Brain microvascular endothelial cell (primary cell): ENCODE measurements around the gene PLEKHA6.

Experiments used
- DNase-seq: peaks from one replicate; pipeline ENCODE4 v3.0.0-alpha.2; 2020
- H3K27ac ChIP-seq: fragments of 250-450 bp; sonication (Bioruptor Pico); 2 replicates; pipeline ENCODE4 v1.5.1; 2020; ENCODE audit warnings: mild to moderate bottlenecking, moderate library complexity
- H3K27me3 ChIP-seq: fragments of 250-450 bp; sonication (Bioruptor Pico); replicated peaks from 2 replicates; pipeline ENCODE4 v1.5.1; 2020; ENCODE audit warnings: mild to moderate bottlenecking
- H3K36me3 ChIP-seq: fragments of 250-450 bp; sonication (Bioruptor Pico); replicated peaks from 2 replicates; pipeline ENCODE4 v1.5.1; 2020; ENCODE audit warnings: mild to moderate bottlenecking
- H3K4me3 ChIP-seq: 2 replicates; pipeline ENCODE4 v1.5.1; 2011; ENCODE audit warnings: low read depth, mild to moderate bottlenecking, control low read depth, low read length, moderate library complexity
- CTCF ChIP-seq: IDR thresholded peaks from 2 replicates; pipeline ENCODE4 v1.5.1; 2011; ENCODE audit warnings: low read depth, mild to moderate bottlenecking, moderate library complexity, low read length, control low read depth, inconsistent platforms; ENCODE audit errors: missing control alignments
- in situ Hi-C: cut with HindIII; loops from 2 replicates; pipeline ENCODE4 v1.10.0; 2017; ENCODE audit warnings: low sequenced_read_pairs, low pct_ligation_motif_present

The PLEKHA6 gene

GRCh38 chr1:204218552-204218951 lies 141.2 kb downstream of the PLEKHA6 start:
- Histone ChIP-seq H3K27ac (no peak overlapping the region), H3K27me3 (peaks cover 6% of the 10 kb centered on the region), H3K36me3 (no peaks in the 10 kb centered on the region), H3K4me3 (no peak overlapping the region)
- no peak for DNase-seq
- no peak for TF ChIP-seq CTCF
- in situ Hi-C loops: no loop called here

GRCh38 chr1:204217648-204218000 lies 142.1 kb downstream of the PLEKHA6 start:
- Histone ChIP-seq H3K27me3 (peaks cover 6% of the 10 kb centered on the region), H3K36me3 (no peaks in the 10 kb centered on the region), H3K27ac (no peak overlapping the region), H3K4me3 (no peak overlapping the region)
- no peak for TF ChIP-seq CTCF
- in situ Hi-C loops: no loop called here
- DNase-seq: no peak

DNA sequence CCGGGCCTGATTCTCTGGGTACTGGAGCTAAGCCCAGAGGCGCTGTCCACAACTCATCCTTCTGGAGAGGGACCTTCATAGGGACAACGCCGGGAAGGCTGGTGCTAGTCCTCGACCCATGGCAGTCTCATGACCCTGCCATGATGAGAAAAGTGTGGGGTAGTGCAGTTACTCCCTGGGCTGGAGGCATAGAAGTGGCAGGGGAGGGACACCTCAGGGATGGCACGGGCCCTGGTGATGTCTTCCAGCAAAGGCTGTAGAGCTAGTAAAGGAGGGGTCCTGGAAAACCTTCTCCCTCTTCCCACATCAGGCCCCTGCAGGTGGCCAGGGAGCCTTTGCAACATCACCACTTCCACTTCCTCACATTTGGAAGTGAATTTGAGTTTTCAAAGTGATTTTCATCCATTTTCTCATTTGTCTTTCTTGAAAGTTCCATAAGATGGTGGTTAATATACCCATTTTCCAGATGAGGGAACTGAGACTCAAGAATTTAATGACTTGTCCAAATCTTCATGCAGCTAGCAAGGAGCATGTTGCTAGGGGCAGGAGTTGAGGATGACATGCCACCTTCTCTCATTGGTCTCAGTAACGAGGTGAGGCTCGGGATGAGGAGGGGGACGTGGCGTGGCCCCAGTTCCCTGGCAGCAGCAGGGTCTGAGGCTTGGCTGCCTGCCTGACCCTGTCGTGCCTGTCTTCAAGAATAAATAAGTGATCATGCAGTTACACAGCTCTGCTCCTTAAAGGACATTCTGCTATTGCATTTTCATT lies 142.7 kb downstream of the PLEKHA6 start:
- TF ChIP-seq CTCF: no peak
- no peak overlapping the region for H3K4me3 ChIP-seq
- H3K27me3 ChIP-seq: peaks cover 6% of the 10 kb centered on the region
- H3K36me3 ChIP-seq: no peaks in the 10 kb centered on the region
- in situ Hi-C loops: no loop called here
- H3K27ac ChIP-seq: no peak overlapping the region
- no peak for DNase-seq

- in situ Hi-C loops: no loop called here
- H3K4me3 ChIP-seq: no peak overlapping the region
These were observed 143.5 kb downstream of the PLEKHA6 start for GRCh38 chr1:204216236-204216635.

GRCh38 chr1:204213668-204214662 lies 145.8 kb downstream of the PLEKHA6 start, which contains the start of gene GOLT1A:
Gene GOLT1A (minus strand): TSS chr1:204213988. CDS start chr1:204213906, 82 bp downstream.
- H3K27me3 ChIP-seq: peaks cover 9% of the 10 kb centered on the region
- in situ Hi-C loops: no loop called here
- peak; percentile 80 for TF ChIP-seq CTCF
- H3K4me3 ChIP-seq: no peak within 1 kb of the TSS
- H3K27ac ChIP-seq: no peak within 1 kb of the TSS
- no peaks in the 10 kb centered on the region for H3K36me3 ChIP-seq
- peak; percentile 46 for DNase-seq

More at GRCh38 chr1:204216236-204216635, 143.5 kb downstream of the PLEKHA6 start:
- H3K36me3 ChIP-seq: no peaks in the 10 kb centered on the region
- no peak for DNase-seq
- TF ChIP-seq CTCF: no peak
- H3K27ac ChIP-seq: no peak overlapping the region
- H3K27me3 ChIP-seq: peaks cover 6% of the 10 kb centered on the region
